Hepatocyte (in vitro differentiated cells): ENCODE results near the gene DAGLB. TPM values are rescaled to one million over a fixed set of nuclear protein-coding genes. Genes with fewer than 3 reads are reported as not detected.

ENCODE experiments used
- DNase-seq: peaks from one replicate; pipeline ENCODE4 v3.0.0-alpha.2; 2016; ENCODE audit warnings: low spot score
- H2AFZ ChIP-seq: fragments of 200-600 bp; sonication (generic); 2 replicates; pipeline ENCODE4 v1.6.0; 2016; ENCODE audit warnings: antibody characterized with exemption, mild to moderate bottlenecking
- H3K27ac ChIP-seq: fragments of 200-600 bp; sonication (generic); 2 replicates; pipeline ENCODE4 v1.5.1; 2016; ENCODE audit warnings: mild to moderate bottlenecking
- H3K27me3 ChIP-seq: fragments of 200-600 bp; sonication (generic); 2 replicates; pipeline ENCODE4 v1.6.1; 2016
- H3K36me3 ChIP-seq: fragments of 200-600 bp; sonication (generic); replicated peaks from 2 replicates; pipeline ENCODE4 v1.5.1; 2016; ENCODE audit warnings: low read depth; ENCODE audit not compliant: insufficient read depth
- H3K4me1 ChIP-seq: fragments of 200-600 bp; sonication (generic); 2 replicates; pipeline ENCODE4 v1.5.1; 2016; ENCODE audit warnings: mild to moderate bottlenecking, moderate library complexity; ENCODE audit not compliant: insufficient read depth
- H3K4me2 ChIP-seq: fragments of 200-600 bp; sonication (generic); 2 replicates; pipeline ENCODE4 v1.6.0; 2016
- H3K4me3 ChIP-seq: fragments of 200-600 bp; sonication (generic); 2 replicates; pipeline ENCODE4 v1.5.1; 2016; ENCODE audit warnings: mild to moderate bottlenecking
- H3K79me2 ChIP-seq: fragments of 200-600 bp; sonication (generic); 2 replicates; pipeline ENCODE4 v1.6.0; 2017; ENCODE audit warnings: mild to moderate bottlenecking
- H3K9me2 ChIP-seq: fragments of 200-600 bp; sonication (generic); replicated peaks from 2 replicates; pipeline ENCODE4 v1.6.0; 2017; ENCODE audit warnings: mild to moderate bottlenecking; ENCODE audit not compliant: insufficient read depth
- H3K9me3 ChIP-seq: fragments of 200-600 bp; sonication (generic); 2 replicates; pipeline ENCODE4 v1.5.1; 2016; ENCODE audit warnings: low read depth, mild to moderate bottlenecking
- H4K20me1 ChIP-seq: fragments of 200-600 bp; sonication (generic); 2 replicates; pipeline ENCODE4 v1.6.0; 2016; ENCODE audit warnings: mild to moderate bottlenecking; ENCODE audit not compliant: insufficient read depth, poor library complexity, severe bottlenecking
- CTCF ChIP-seq: fragments of 200-600 bp; sonication (generic); IDR thresholded peaks from 2 replicates; pipeline ENCODE4 v1.5.1; 2016; ENCODE audit warnings: antibody characterized with exemption, mild to moderate bottlenecking; ENCODE audit not compliant: poor library complexity
- EZH2 ChIP-seq: fragments of 200-600 bp; sonication (generic); IDR thresholded peaks from 2 replicates; pipeline ENCODE4 v1.6.1; 2016; ENCODE audit warnings: antibody characterized with exemption, mild to moderate bottlenecking, borderline replicate concordance
- EZH2phosphoT487 ChIP-seq: fragments of 200-600 bp; sonication (generic); IDR thresholded peaks from one replicate; pipeline ENCODE4 v1.6.1; 2018; ENCODE audit warnings: antibody characterized with exemption, mild to moderate bottlenecking, low read depth, moderate library complexity; ENCODE audit not compliant: unreplicated experiment, severe bottlenecking
- WGBS: methylation state at CpG from one replicate; pipeline ENCODE4 v1.1.6; 2016; ENCODE audit warnings: low lambda C conversion rate; ENCODE audit errors: missing lambda C conversion rate; 5-methylcytosine and 5-hydroxymethylcytosine counted together
- polyA plus RNA-seq: library from polyadenylated mRNA; unstranded; fragments of >200 nt; fragmentation: Nextera tagmentation; extraction: Ambion mirVana; gene quantifications from 2 replicates; pipeline ENCODE4 v1.2.1, GENCODE V29; 2016
- total RNA-seq: library from RNA; depleted of rRNA; stranded (reverse); fragments of >200 nt; gene quantifications from 2 replicates; pipeline ENCODE4 v1.2.3, GENCODE V29; 2014

Gene DAGLB
- total and polyA plus RNA-seq, 2 experiments from 2014 or later: 17.5 to 22.2 TPM

GRCh38 chr7:6438427-6438826, 9.3 kb downstream of the DAGLB start:
- Histone ChIP-seq H3K4me1 (no peaks in the 10 kb centered on the region), H4K20me1 (peaks cover 2% of the 10 kb centered on the region), H3K36me3 (no peaks in the 10 kb centered on the region), H3K27ac (no peak overlapping the region), H3K27me3 (no peaks in the 10 kb centered on the region), H2AFZ (no peak overlapping the region), H3K9me3 (no peaks in the 10 kb centered on the region), H3K9me2 (no peaks in the 10 kb centered on the region), H3K79me2 (peaks cover 69% of the 10 kb centered on the region), H3K4me2 (no peak overlapping the region), H3K4me3 (no peak overlapping the region)
- TF ChIP-seq EZH2 (no peak), CTCF (no peak), EZH2phosphoT487 (no peak)
- 98% methylated on average over 2 of the region's 2 CpGs for WGBS
- no peak for DNase-seq

DNA sequence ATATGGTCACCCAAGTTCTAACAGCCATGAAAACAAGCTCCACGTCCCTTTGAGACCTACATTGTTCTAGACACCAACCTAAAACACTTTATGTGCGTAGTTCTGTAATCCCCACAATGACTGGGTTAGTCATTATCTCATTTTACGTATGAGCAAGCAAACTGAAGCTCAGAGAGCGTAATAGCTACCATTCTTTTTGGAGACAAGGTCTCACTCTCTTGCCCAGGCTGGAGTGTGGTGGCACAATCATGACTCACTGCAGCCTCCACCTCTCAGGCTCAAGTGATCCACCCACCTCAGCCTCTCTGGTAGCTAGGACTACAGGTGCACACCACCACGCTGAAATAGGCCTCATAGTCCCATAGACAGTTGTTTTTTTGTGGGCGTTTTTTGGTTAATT, 10.5 kb downstream of the DAGLB start:
- no peaks in the 10 kb centered on the region for H3K36me3 ChIP-seq
- DNase-seq: no peak
- H3K27me3 ChIP-seq: no peaks in the 10 kb centered on the region
- H3K27ac ChIP-seq: no peak overlapping the region
- WGBS: 92% methylated on average over 6 of the region's 6 CpGs
- no peak overlapping the region for H3K4me3 ChIP-seq
- TF ChIP-seq EZH2phosphoT487: no peak
- TF ChIP-seq CTCF: no peak
- no peak for TF ChIP-seq EZH2
- no peaks in the 10 kb centered on the region for H3K4me1 ChIP-seq
- peaks cover 2% of the 10 kb centered on the region for H4K20me1 ChIP-seq
- no peak overlapping the region for H3K4me2 ChIP-seq
- no peaks in the 10 kb centered on the region for H3K9me3 ChIP-seq
- peaks cover 61% of the 10 kb centered on the region for H3K79me2 ChIP-seq
- H2AFZ ChIP-seq: no peak overlapping the region
- no peaks in the 10 kb centered on the region for H3K9me2 ChIP-seq

DNA sequence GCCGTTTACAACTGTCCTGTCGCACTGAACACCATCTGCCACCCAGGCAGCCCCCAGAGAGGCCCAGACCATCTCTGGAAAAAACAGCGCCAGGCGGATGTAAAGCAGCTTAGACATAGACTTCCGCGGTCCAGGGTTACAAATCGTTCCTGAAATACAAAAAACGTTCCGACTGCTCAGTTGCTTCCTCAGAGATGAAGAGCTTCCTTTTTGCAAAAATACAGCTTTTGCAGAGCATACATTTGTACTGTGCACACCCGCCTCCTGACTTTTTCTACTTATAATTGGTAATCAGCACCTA, 11.4 kb downstream of the DAGLB start:
- DNase-seq: no peak
- no peak overlapping the region for H3K4me3 ChIP-seq
- peaks cover 2% of the 10 kb centered on the region for H4K20me1 ChIP-seq
- H3K36me3 ChIP-seq: no peaks in the 10 kb centered on the region
- no peak overlapping the region for H3K4me2 ChIP-seq
- no peaks in the 10 kb centered on the region for H3K9me3 ChIP-seq
- H3K4me1 ChIP-seq: no peaks in the 10 kb centered on the region
- no peak overlapping the region for H2AFZ ChIP-seq
- TF ChIP-seq CTCF (no peak), EZH2phosphoT487 (no peak), EZH2 (no peak)
- peaks cover 52% of the 10 kb centered on the region for H3K79me2 ChIP-seq
- no peak overlapping the region for H3K27ac ChIP-seq
- WGBS: 89% methylated on average over 10 of the region's 10 CpGs
- H3K27me3 ChIP-seq: no peaks in the 10 kb centered on the region
- no peaks in the 10 kb centered on the region for H3K9me2 ChIP-seq
